OCI-LY1 (cell line): Measurements from ENCODE around the gene NID1.

ENCODE experiments used
- H2AFZ ChIP-seq: fragments of 200-600 bp; sonication (generic), shearing (Covaris generic); 2 replicates; pipeline ENCODE4 v1.6.0; 2014; ENCODE audit warnings: antibody characterized with exemption, mild to moderate bottlenecking, low read length
- H3F3A ChIP-seq: fragments of 200-600 bp; sonication (generic), shearing (Covaris generic); 2 replicates; pipeline ENCODE4 v1.6.0; 2014; ENCODE audit warnings: mild to moderate bottlenecking, antibody characterized with exemption, low read length, moderate library complexity; ENCODE audit not compliant: insufficient read depth
- H3K27ac ChIP-seq: fragments of 200-600 bp; sonication (generic); 2 replicates; pipeline ENCODE4 v1.5.1; 2014; ENCODE audit warnings: low read length, mixed run types, mild to moderate bottlenecking, low read depth; ENCODE audit not compliant: poor library complexity, severe bottlenecking
- H3K27me3 ChIP-seq: fragments of 200-600 bp; sonication (generic); 2 replicates; pipeline ENCODE4 v1.6.0; 2014; ENCODE audit warnings: antibody characterized with exemption, mild to moderate bottlenecking, low read length, moderate library complexity; ENCODE audit not compliant: insufficient read depth
- H3K36me3 ChIP-seq: fragments of 200-600 bp; sonication (generic); 2 replicates; pipeline ENCODE4 v1.6.1; 2014; ENCODE audit warnings: mild to moderate bottlenecking, antibody characterized with exemption, low read length, moderate library complexity, mixed read lengths; ENCODE audit not compliant: insufficient read depth
- H3K4me1 ChIP-seq: fragments of 200-600 bp; sonication (generic); 2 replicates; pipeline ENCODE4 v1.5.1; 2014; ENCODE audit warnings: mild to moderate bottlenecking, low read length, moderate library complexity; ENCODE audit not compliant: insufficient read depth, severe bottlenecking
- H3K4me2 ChIP-seq: fragments of 200-600 bp; sonication (generic), shearing (Covaris generic); 2 replicates; pipeline ENCODE4 v1.6.1; 2014; ENCODE audit warnings: low read length
- H3K4me3 ChIP-seq: fragments of 200-600 bp; sonication (generic); 2 replicates; pipeline ENCODE4 v1.5.1; 2014; ENCODE audit warnings: low read length, low read depth, mild to moderate bottlenecking, mixed read lengths; ENCODE audit not compliant: poor library complexity, severe bottlenecking
- H3K79me2 ChIP-seq: fragments of 200-600 bp; shearing (Covaris generic); 2 replicates; pipeline ENCODE4 v1.6.1; 2016; ENCODE audit warnings: mixed run types, low read length, mixed read lengths; ENCODE audit not compliant: insufficient read depth
- H3K9ac ChIP-seq: fragments of 200-600 bp; sonication (generic), shearing (Covaris generic); 2 replicates; pipeline ENCODE4 v1.6.1; 2014; ENCODE audit warnings: mild to moderate bottlenecking, low read length, mixed read lengths
- H3K9me2 ChIP-seq: fragments of 200-600 bp; sonication (generic), shearing (Covaris generic); 2 replicates; pipeline ENCODE4 v1.6.1; 2014; ENCODE audit warnings: low read depth, mild to moderate bottlenecking, low read length, mixed read lengths
- H3K9me3 ChIP-seq: fragments of 200-600 bp; shearing (Covaris generic); 2 replicates; pipeline ENCODE4 v1.6.1; 2014; ENCODE audit warnings: low read length, mixed read lengths
- H4K20me1 ChIP-seq: fragments of 200-600 bp; sonication (generic), shearing (Covaris generic); 2 replicates; pipeline ENCODE4 v1.6.0; 2016; ENCODE audit warnings: mild to moderate bottlenecking, low read length; ENCODE audit not compliant: insufficient read depth
- EZH2 ChIP-seq: fragments of 200-600 bp; sonication (generic), shearing (Covaris generic); IDR thresholded peaks from 2 replicates; pipeline ENCODE4 v1.8.0; 2017; ENCODE audit warnings: borderline replicate concordance, mixed run types, mild to moderate bottlenecking, antibody characterized with exemption, low read length, moderate library complexity, mixed read lengths
- TF ChIP-seq, protein P1 (sequence below): fragments of 200-600 bp; sonication (generic), shearing (Covaris generic); IDR thresholded peaks from 2 replicates; pipeline ENCODE4 v1.5.1; 2017; ENCODE audit warnings: mild to moderate bottlenecking, antibody characterized with exemption, low read length, moderate library complexity, mixed read lengths

Gene NID1

DNA sequence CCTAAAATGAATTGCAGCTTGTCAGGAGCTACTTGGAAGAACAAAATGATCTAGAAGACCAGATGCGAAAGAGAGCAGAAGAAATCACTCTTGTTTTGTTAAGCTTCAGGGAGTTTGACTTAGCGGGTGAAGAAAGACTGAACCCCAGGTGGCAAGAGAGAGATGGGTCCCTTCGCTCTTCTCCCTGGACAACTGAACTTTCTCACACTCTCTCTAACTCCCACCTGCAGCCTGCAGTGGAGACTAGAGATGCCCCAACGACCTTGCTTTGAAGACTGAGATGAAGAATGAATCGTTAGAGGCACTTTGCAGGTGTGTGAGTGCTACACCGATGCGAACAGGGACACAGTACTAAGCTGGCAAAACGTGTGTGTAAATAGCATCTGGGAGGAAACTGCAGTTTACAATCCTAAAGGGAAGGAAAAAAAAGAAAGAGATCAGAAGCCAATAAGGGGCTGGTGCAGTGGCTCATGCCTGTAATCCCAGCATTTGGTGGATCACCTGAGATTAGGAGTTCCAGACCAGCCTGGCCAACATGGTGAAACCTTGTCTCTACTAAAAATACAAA lies 133.6 kb downstream of the NID1 start:
- H3K27ac ChIP-seq = no peak overlapping the region
- no peaks in the 10 kb centered on the region for H3K27me3 ChIP-seq
- H3K9me3 ChIP-seq = no peaks in the 10 kb centered on the region
- H3K4me2 ChIP-seq = no peak overlapping the region
- no peak overlapping the region for H3K4me3 ChIP-seq
- no peak for TF ChIP-seq EZH2
- TF ChIP-seq, protein P1, sequence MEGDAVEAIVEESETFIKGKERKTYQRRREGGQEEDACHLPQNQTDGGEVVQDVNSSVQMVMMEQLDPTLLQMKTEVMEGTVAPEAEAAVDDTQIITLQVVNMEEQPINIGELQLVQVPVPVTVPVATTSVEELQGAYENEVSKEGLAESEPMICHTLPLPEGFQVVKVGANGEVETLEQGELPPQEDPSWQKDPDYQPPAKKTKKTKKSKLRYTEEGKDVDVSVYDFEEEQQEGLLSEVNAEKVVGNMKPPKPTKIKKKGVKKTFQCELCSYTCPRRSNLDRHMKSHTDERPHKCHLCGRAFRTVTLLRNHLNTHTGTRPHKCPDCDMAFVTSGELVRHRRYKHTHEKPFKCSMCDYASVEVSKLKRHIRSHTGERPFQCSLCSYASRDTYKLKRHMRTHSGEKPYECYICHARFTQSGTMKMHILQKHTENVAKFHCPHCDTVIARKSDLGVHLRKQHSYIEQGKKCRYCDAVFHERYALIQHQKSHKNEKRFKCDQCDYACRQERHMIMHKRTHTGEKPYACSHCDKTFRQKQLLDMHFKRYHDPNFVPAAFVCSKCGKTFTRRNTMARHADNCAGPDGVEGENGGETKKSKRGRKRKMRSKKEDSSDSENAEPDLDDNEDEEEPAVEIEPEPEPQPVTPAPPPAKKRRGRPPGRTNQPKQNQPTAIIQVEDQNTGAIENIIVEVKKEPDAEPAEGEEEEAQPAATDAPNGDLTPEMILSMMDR = no peak
- H3F3A ChIP-seq = no peaks in the 10 kb centered on the region
- no peak overlapping the region for H3K9ac ChIP-seq
- no peaks in the 10 kb centered on the region for H4K20me1 ChIP-seq
- no peak overlapping the region for H2AFZ ChIP-seq
- H3K36me3 ChIP-seq = no peaks in the 10 kb centered on the region
- no peaks in the 10 kb centered on the region for H3K4me1 ChIP-seq
- no peaks in the 10 kb centered on the region for H3K79me2 ChIP-seq
- H3K9me2 ChIP-seq = no peaks in the 10 kb centered on the region

DNA sequence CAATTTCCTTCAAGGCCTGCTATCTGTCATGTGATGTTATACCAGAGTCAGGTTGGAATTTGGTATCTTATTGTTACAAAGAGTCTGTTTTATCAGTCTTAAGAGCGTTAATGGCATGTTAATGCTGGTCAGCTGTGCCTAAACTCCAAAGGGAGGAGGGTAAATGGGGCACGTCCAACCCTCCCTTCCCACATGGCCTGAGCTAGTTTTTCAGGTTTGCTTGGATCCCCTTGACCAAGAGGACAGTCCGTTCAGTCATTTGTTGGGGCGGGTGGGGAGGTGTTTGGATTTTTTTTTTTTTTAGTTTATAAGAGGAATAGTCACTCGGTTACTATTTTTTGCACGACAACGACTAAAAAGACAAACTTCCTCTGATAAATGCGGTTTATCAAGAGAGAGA lies 134.3 kb downstream of the NID1 start:
- H3K27ac ChIP-seq = no peak overlapping the region
- no peak overlapping the region for H2AFZ ChIP-seq
- no peak for TF ChIP-seq EZH2
- TF ChIP-seq, protein P1 = no peak

DNA sequence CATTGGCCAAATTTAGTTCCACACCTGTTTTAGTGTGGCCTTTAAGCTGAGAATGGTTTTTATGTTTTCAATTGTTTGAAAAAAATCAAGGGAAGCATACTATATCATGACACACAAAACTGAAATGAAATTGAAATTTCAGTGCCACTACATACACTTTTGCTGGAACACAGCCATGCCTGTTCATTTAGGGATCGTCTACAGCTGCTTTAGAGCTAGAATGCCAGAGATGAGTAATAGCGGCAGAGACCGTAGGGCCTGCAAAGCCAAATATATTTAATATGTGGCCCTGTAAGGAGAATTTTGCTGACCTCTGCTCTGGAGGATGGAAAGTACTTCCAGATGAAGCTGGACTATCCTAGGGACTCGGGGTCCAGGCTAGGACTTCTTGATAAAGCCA lies 135.7 kb downstream of the NID1 start:
- Histone ChIP-seq H3K27ac (no peak overlapping the region), H3K9ac (no peak overlapping the region)
- TF ChIP-seq EZH2 = no peak
- TF ChIP-seq, protein P1 = no peak

More for the DNA sequence above, 134.3 kb downstream of the NID1 start:
- no peaks in the 10 kb centered on the region for H3K36me3 ChIP-seq
- H3K9ac ChIP-seq = no peak overlapping the region
- H3K4me2 ChIP-seq = no peak overlapping the region
- H3K4me3 ChIP-seq = no peak overlapping the region
- H3K27me3 ChIP-seq = no peaks in the 10 kb centered on the region
- no peaks in the 10 kb centered on the region for H4K20me1 ChIP-seq
- no peaks in the 10 kb centered on the region for H3K9me3 ChIP-seq
- H3F3A ChIP-seq = no peaks in the 10 kb centered on the region
- H3K9me2 ChIP-seq = no peaks in the 10 kb centered on the region
- H3K79me2 ChIP-seq = no peaks in the 10 kb centered on the region
- no peaks in the 10 kb centered on the region for H3K4me1 ChIP-seq

More for the DNA sequence above, 135.7 kb downstream of the NID1 start:
- no peak overlapping the region for H2AFZ ChIP-seq
- H3K79me2 ChIP-seq = no peaks in the 10 kb centered on the region
- H3K36me3 ChIP-seq = no peaks in the 10 kb centered on the region
- H3K4me2 ChIP-seq = no peak overlapping the region
- no peaks in the 10 kb centered on the region for H3K4me1 ChIP-seq
- no peak overlapping the region for H3K4me3 ChIP-seq
- H3K27me3 ChIP-seq = no peaks in the 10 kb centered on the region
- H3K9me3 ChIP-seq = no peaks in the 10 kb centered on the region
- no peaks in the 10 kb centered on the region for H4K20me1 ChIP-seq
- H3F3A ChIP-seq = no peaks in the 10 kb centered on the region
- H3K9me2 ChIP-seq = no peaks in the 10 kb centered on the region
